Activated naive CD8-positive, alpha-beta T cell treated with anti-CD3 and anti-CD28 coated beads for 36 hours (primary cell): ENCODE results near the gene KHDRBS2. TPM values are rescaled to one million over a fixed set of nuclear protein-coding genes. Genes with fewer than 3 reads are reported as not detected.

Experiments used
- DNase-seq: peaks from one replicate; pipeline ENCODE4 v3.0.0; 2021
- H3K27ac Mint-ChIP-seq: one replicate; pipeline ENCODE4 v1.8.0; 2022; ENCODE audit warnings: mild to moderate bottlenecking, moderate library complexity, mixed read lengths
- H3K27me3 Mint-ChIP-seq: one replicate; pipeline ENCODE4 v1.8.0; 2022; ENCODE audit warnings: mild to moderate bottlenecking, mixed read lengths
- H3K36me3 Mint-ChIP-seq: one replicate; pipeline ENCODE4 v1.8.0; 2021; ENCODE audit warnings: mild to moderate bottlenecking, mixed read lengths
- H3K4me1 Mint-ChIP-seq: one replicate; pipeline ENCODE4 v1.8.0; 2021; ENCODE audit warnings: mixed read lengths
- H3K4me3 Mint-ChIP-seq: one replicate; pipeline ENCODE4 v1.8.0; 2022; ENCODE audit warnings: mild to moderate bottlenecking, moderate library complexity, mixed read lengths
- H3K9me3 Mint-ChIP-seq: one replicate; pipeline ENCODE4 v1.8.0; 2022; ENCODE audit warnings: mixed read lengths
- total RNA-seq, 2 experiments: library from RNA; stranded (reverse); gene quantifications; one replicate each; pipeline ENCODE4 v1.2.3, GENCODE V29; 2021

KHDRBS2 gene
- total RNA-seq, 2 experiments from 2014 or later: not detected

- no peaks in the 10 kb centered on the region for H3K36me3 Mint-ChIP-seq
- peaks cover 6% of the 10 kb centered on the region for H3K9me3 Mint-ChIP-seq
- H3K27me3 Mint-ChIP-seq: no peaks in the 10 kb centered on the region
- H3K27ac Mint-ChIP-seq: no peak overlapping the region
- DNase-seq: no peak
- H3K4me1 Mint-ChIP-seq: no peaks in the 10 kb centered on the region
- no peak overlapping the region for H3K4me3 Mint-ChIP-seq
Observed at GRCh38 chr6:61751986-61752385, 534.0 kb downstream of the KHDRBS2 start.

DNA sequence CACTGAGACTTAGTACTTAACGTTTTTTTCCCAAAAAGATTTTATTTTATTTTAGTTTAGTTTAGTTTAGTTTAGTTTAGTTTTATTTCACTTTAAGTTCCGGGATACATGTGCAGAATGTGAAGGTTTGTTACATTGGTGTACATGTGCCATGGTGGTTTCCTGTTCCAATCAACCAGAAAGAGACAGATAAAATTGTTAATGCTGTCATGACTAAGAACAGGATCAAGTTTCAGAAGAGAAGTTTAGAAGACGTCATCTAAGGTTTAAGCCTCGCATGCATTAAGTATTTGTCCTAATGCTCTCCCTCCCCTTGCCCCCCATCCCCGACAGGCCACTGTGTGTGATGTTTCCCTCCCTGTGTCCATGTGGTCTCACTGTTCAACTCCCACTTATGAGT, 540.0 kb downstream of the KHDRBS2 start:
- Mint-ChIP-seq H3K4me3 (no peak overlapping the region), H3K27ac (no peak overlapping the region), H3K4me1 (no peaks in the 10 kb centered on the region), H3K9me3 (peaks cover 19% of the 10 kb centered on the region), H3K36me3 (no peaks in the 10 kb centered on the region), H3K27me3 (no peaks in the 10 kb centered on the region)
- DNase-seq: no peak

DNA sequence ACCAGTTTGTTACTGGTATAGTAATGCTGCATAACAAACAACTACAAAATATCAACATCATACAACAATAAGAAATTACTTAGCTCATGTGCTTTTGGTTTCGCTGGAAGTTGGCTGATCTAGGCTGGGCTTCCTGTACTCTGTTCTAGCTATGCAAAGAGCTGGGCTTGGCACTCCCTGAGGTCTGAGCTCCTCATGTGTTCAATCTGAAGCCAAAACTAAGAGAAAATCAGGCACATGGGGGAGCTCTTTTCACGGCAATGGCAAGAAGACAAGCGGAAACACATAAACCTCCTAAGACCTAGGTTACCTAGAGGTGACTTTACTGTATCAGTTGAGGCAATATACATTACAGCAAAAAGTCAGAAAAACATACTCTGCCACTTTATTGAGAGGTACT, 574.2 kb downstream of the KHDRBS2 start:
- no peak overlapping the region for H3K27ac Mint-ChIP-seq
- H3K4me1 Mint-ChIP-seq: no peaks in the 10 kb centered on the region
- H3K36me3 Mint-ChIP-seq: no peaks in the 10 kb centered on the region
- H3K4me3 Mint-ChIP-seq: no peak overlapping the region
- H3K27me3 Mint-ChIP-seq: no peaks in the 10 kb centered on the region
- H3K9me3 Mint-ChIP-seq: peaks cover 19% of the 10 kb centered on the region
- DNase-seq: no peak

DNA sequence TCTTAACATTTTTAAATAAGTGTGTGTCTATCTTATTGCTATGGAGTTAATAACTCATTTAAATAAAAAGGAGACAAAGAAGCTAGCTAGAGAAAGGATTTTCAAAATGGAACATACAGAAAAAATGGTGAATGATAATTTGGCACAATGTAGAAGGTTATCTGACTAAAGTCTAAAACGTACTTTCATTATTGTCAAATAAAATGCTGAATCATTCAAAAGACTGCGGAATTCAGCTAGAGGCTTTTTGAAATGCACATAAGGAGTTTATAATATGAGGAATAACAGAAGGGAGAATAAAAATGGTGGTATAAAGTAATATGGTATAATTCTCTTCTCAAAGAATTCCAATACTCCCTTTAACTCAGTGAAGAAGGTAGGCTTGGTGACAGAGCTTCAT, 597.9 kb downstream of the KHDRBS2 start:
- Mint-ChIP-seq H3K27me3 (no peaks in the 10 kb centered on the region), H3K4me3 (no peak overlapping the region), H3K27ac (no peak overlapping the region), H3K9me3 (peaks cover 6% of the 10 kb centered on the region), H3K4me1 (no peaks in the 10 kb centered on the region), H3K36me3 (no peaks in the 10 kb centered on the region)
- no peak for DNase-seq

DNA sequence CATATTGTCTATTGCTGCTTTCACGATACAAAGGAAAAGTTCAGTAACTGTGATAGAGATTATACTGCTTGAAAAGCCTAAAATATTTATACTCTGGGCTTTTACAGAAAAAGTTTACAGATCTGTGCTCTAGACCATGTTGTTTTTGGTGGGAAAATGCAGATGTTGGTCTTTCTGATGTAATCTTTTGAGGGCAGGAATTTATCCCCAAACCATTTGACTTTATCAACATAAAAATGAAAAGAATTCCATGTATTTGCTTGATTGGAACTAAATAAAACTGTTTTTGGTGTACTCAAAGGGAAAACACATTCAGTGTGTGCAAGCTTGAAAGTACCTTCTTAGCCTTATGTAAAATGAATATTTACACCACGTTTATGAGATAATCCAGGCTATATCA, 603.5 kb downstream of the KHDRBS2 start:
- H3K27ac Mint-ChIP-seq: no peak overlapping the region
- no peaks in the 10 kb centered on the region for H3K4me1 Mint-ChIP-seq
- H3K9me3 Mint-ChIP-seq: peaks cover 9% of the 10 kb centered on the region

DNA sequence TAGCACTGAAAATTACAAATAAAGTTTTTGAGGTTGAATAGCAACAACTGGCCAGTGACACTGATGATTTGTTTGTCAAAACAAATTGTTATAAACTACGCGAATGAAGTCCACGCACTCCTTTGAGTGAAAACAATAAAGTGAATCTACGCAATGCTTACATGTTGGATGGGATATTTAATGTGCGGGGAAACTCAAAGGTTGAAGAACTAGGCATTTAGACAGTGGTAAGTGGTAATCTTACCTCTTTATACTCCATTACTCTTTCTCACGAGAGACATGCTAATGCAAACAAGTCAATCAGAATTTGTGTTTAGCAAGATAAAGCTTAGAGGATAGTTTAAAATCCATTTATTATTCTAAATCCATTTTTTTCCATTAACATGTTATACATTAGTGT, 606.4 kb downstream of the KHDRBS2 start:
- Mint-ChIP-seq H3K9me3 (peaks cover 9% of the 10 kb centered on the region), H3K4me1 (no peaks in the 10 kb centered on the region), H3K27me3 (no peaks in the 10 kb centered on the region), H3K27ac (no peak overlapping the region), H3K36me3 (no peaks in the 10 kb centered on the region), H3K4me3 (no peak overlapping the region)
- no peak for DNase-seq

More for the DNA sequence above, 603.5 kb downstream of the KHDRBS2 start:
- DNase-seq: no peak
- H3K36me3 Mint-ChIP-seq: no peaks in the 10 kb centered on the region
- no peaks in the 10 kb centered on the region for H3K27me3 Mint-ChIP-seq
- H3K4me3 Mint-ChIP-seq: no peak overlapping the region

- H3K4me3 Mint-ChIP-seq: no peak overlapping the region
- H3K9me3 Mint-ChIP-seq: peaks cover 6% of the 10 kb centered on the region
- no peaks in the 10 kb centered on the region for H3K36me3 Mint-ChIP-seq
- no peak overlapping the region for H3K27ac Mint-ChIP-seq
- no peak for DNase-seq
- no peaks in the 10 kb centered on the region for H3K27me3 Mint-ChIP-seq
- H3K4me1 Mint-ChIP-seq: no peaks in the 10 kb centered on the region
Observed at GRCh38 chr6:61675734-61676133, 610.3 kb downstream of the KHDRBS2 start.

DNA sequence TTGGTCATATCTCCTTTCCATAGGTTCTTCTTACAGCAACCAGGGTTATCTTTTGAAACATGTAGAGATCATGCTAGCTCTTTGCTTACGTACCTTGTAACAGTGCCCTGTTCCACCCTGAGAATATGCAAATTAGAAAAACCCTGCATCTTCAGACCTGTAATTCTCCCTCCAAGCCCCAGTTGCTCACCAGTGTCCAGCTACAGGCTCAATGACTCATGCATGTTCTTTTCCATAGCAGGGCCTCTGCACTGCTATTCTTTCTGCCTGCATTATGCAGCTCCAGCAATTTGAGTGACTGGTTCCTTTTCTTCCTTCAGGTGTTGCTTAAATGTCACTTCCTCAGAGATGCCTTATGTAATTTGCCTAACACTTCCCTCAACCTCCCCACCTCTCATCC, 636.2 kb downstream of the KHDRBS2 start:
- Mint-ChIP-seq H3K36me3 (no peaks in the 10 kb centered on the region), H3K27me3 (no peaks in the 10 kb centered on the region), H3K4me3 (no peak overlapping the region), H3K9me3 (peaks cover 12% of the 10 kb centered on the region), H3K27ac (no peak overlapping the region), H3K4me1 (no peaks in the 10 kb centered on the region)
- DNase-seq: no peak

- peaks cover 14% of the 10 kb centered on the region for H3K9me3 Mint-ChIP-seq
Observed at GRCh38 chr6:61640463-61640862, 645.6 kb downstream of the KHDRBS2 start.

More at GRCh38 chr6:61640463-61640862, 645.6 kb downstream of the KHDRBS2 start:
- Mint-ChIP-seq H3K4me3 (no peak overlapping the region), H3K27me3 (no peaks in the 10 kb centered on the region), H3K27ac (no peak overlapping the region), H3K36me3 (no peaks in the 10 kb centered on the region), H3K4me1 (no peaks in the 10 kb centered on the region)
- no peak for DNase-seq
